Epithelial cell of proximal tubule (primary cell): ENCODE measurements around the gene ARL4C. TPM values are rescaled to one million over a fixed set of nuclear protein-coding genes. Genes with fewer than 3 reads are reported as not detected.
A peak's percentile ranks its signal among the peaks of the same experiment; 100 is the strongest.

Source experiments
- DNase-seq: peaks from one replicate; pipeline ENCODE4 v3.0.0-alpha.2; 2011; ENCODE audit warnings: low read depth
- H3K4me3 ChIP-seq: 2 replicates; pipeline ENCODE4 v1.5.1; 2011; ENCODE audit warnings: low read depth, mild to moderate bottlenecking, low read length
- CTCF ChIP-seq: conservative IDR thresholded peaks from 2 replicates; pipeline ENCODE4 v1.5.1; 2012; ENCODE audit warnings: low read depth, mild to moderate bottlenecking, low read length
- total RNA-seq: library from RNA; depleted of rRNA; stranded (reverse); fragments of >200 nt; gene quantifications from 2 replicates; pipeline ENCODE4 v1.2.3, GENCODE V29; 2015

ARL4C gene
- total RNA-seq, 1 donor from 2014 or later, result 123 TPM

- DNase-seq, result no peak
- no peak for TF ChIP-seq CTCF
Measured at GRCh38 chr2:234534515-234534914, 37.6 kb upstream of the ARL4C start.

GRCh38 chr2:234533626-234534025 lies 36.7 kb upstream of the ARL4C start:
- H3K4me3 ChIP-seq, result no peak overlapping the region
- no peak for TF ChIP-seq CTCF
- no peak for DNase-seq

More at GRCh38 chr2:234534515-234534914, 37.6 kb upstream of the ARL4C start:
- no peak overlapping the region for H3K4me3 ChIP-seq

GRCh38 chr2:234528410-234529148 lies 31.7 kb upstream of the ARL4C start:
- no peak overlapping the region for H3K4me3 ChIP-seq
- no peak for DNase-seq
- peak; percentile 11 for TF ChIP-seq CTCF

GRCh38 chr2:234526711-234527110 lies 29.8 kb upstream of the ARL4C start:
- no peak overlapping the region for H3K4me3 ChIP-seq
- no peak for TF ChIP-seq CTCF
- DNase-seq, result no peak

GRCh38 chr2:234521536-234521935 lies 24.7 kb upstream of the ARL4C start:
- H3K4me3 ChIP-seq, result no peak overlapping the region
- TF ChIP-seq CTCF, result no peak
- no peak for DNase-seq

GRCh38 chr2:234518986-234519642 lies 22.2 kb upstream of the ARL4C start:
- TF ChIP-seq CTCF, result no peak

GRCh38 chr2:234517971-234518370 lies 21.1 kb upstream of the ARL4C start:
- H3K4me3 ChIP-seq, result no peak overlapping the region
- TF ChIP-seq CTCF, result no peak
- no peak for DNase-seq

More at GRCh38 chr2:234518986-234519642, 22.2 kb upstream of the ARL4C start:
- no peak for DNase-seq
- H3K4me3 ChIP-seq, result no peak overlapping the region
